GM12878 (cell line): ENCODE data around the gene COL19A1. TPM values are rescaled to one million over a fixed set of nuclear protein-coding genes. Genes with fewer than 3 reads are reported as not detected.

Experiments
- ATAC-seq: fragments of 200-7000 bp; cut with Tn5 transposase; 3 replicates; pipeline ENCODE4 v1.9.1; 2020; ENCODE audit warnings: mild to moderate bottlenecking, moderate library complexity
- BruUV-seq: library from RNA; stranded (reverse); fragments of 400-500 nt; replicated peaks from 2 replicates; lab custom pipeline; 2021; lab: Mats Ljungman, UMichigan
- CTCF ChIA-PET: fragments of 300-600 bp; sonication (Branson Sonifier 250); formaldehyde crosslinking; extraction: SDS; loops from one replicate; lab custom pipeline; 2021; ENCODE audit warnings: inconsistent platforms; lab: Yijun Ruan, JAX
- POLR2A ChIA-PET: fragments of 350-600 bp; formaldehyde crosslinking; extraction: SDS; loops from one replicate; lab custom pipeline; 2021; ENCODE audit warnings: inconsistent platforms; lab: Charles Lee
- RAD21 ChIA-PET: fragments of 300-600 bp; sonication (Branson Sonifier 250); formaldehyde crosslinking; loops from one replicate; lab custom pipeline; 2023; ENCODE audit warnings: antibody characterized with exemption; ENCODE audit not compliant: unreplicated experiment; lab: Charles Lee
- SMC1A ChIA-PET: fragments of 300-600 bp; sonication (Branson Sonifier 250); formaldehyde crosslinking; loops from one replicate; lab custom pipeline; 2023; ENCODE audit not compliant: unreplicated experiment, uncharacterized antibody; lab: Charles Lee
- DNase-seq: peaks from one replicate; pipeline ENCODE4 v3.0.0-alpha.2; 2011; ENCODE audit warnings: low read depth, low spot score
- FAIRE-seq: peaks from 3 replicates; lab custom pipeline; 2011; peaks lifted over from hg19 to GRCh38; lab: Jason Lieb, UNC
- H2AFZ ChIP-seq: 2 replicates; pipeline ENCODE4 v1.6.0; 2011; ENCODE audit warnings: low read depth, low read length, control low read depth; ENCODE audit not compliant: control insufficient read depth
- H3K27ac ChIP-seq: 2 replicates; pipeline ENCODE4 v1.5.1; 2011; ENCODE audit warnings: control low read depth; ENCODE audit not compliant: control insufficient read depth, insufficient read depth
- H3K27me3 ChIP-seq, 2 experiments: replicated peaks in 1 of 2; 2 replicates each; pipeline versions ENCODE4 v1.6.0 to v1.6.1; 2011; ENCODE audit warnings: low read length in 1 of 2; ENCODE audit not compliant: control insufficient read depth in 2 of 2, insufficient read depth in 2 of 2
- H3K36me3 ChIP-seq, 2 experiments: 2 replicates each; pipeline ENCODE4 v1.5.1; 2011; ENCODE audit warnings: low read length in 1 of 2; ENCODE audit not compliant: control insufficient read depth in 2 of 2, insufficient read depth in 2 of 2
- H3K4me1 ChIP-seq: 2 replicates; pipeline ENCODE4 v1.6.1; 2011; ENCODE audit warnings: mild to moderate bottlenecking, low read length, moderate library complexity, mixed read lengths; ENCODE audit not compliant: control insufficient read depth, insufficient read depth
- H3K4me2 ChIP-seq: 2 replicates; pipeline ENCODE4 v1.6.0; 2011; ENCODE audit warnings: control low read depth; ENCODE audit not compliant: control insufficient read depth, insufficient read depth
- H3K4me3 ChIP-seq: fragments of 200-600 bp; sonication (generic); 2 replicates; pipeline ENCODE4 v1.5.1; 2016
- H3K79me2 ChIP-seq: 2 replicates; pipeline ENCODE4 v1.6.0; 2011; ENCODE audit warnings: low read length; ENCODE audit not compliant: control insufficient read depth, insufficient read depth
- H3K9ac ChIP-seq: 2 replicates; pipeline ENCODE4 v1.8.0; 2011; ENCODE audit warnings: low read length, control low read depth, mixed read lengths; ENCODE audit not compliant: control insufficient read depth, insufficient read depth
- H3K9me3 ChIP-seq: replicated peaks from 3 replicates; pipeline ENCODE4 v1.5.1; 2011; ENCODE audit warnings: mild to moderate bottlenecking, low read length; ENCODE audit not compliant: control insufficient read depth, insufficient read depth
- H4K20me1 ChIP-seq: 2 replicates; pipeline ENCODE4 v1.6.0; 2011; ENCODE audit not compliant: control insufficient read depth, insufficient read depth
- ATF7 ChIP-seq: fragments of 450-650 bp; IDR thresholded peaks from 2 replicates; pipeline ENCODE4 v1.6.1; 2016; ENCODE audit warnings: low read depth, mild to moderate bottlenecking
- CREM ChIP-seq: IDR thresholded peaks from 2 replicates; pipeline ENCODE4 v1.6.1; 2014; ENCODE audit warnings: antibody characterized with exemption, low read depth
- EGR1 ChIP-seq, 2 experiments: IDR thresholded peaks; 1 replicate in 1 of 2; 2 replicates in 1 of 2; pipeline ENCODE4 v1.6.1; 2011 to 2012; ENCODE audit warnings: low read depth in 2 of 2, low read length in 2 of 2, borderline replicate concordance in 1 of 2, mild to moderate bottlenecking in 1 of 2, moderate library complexity in 1 of 2
- MEF2B ChIP-seq: fragments of 450-650 bp; IDR thresholded peaks from 2 replicates; pipeline ENCODE4 v1.6.1; 2018; ENCODE audit warnings: mild to moderate bottlenecking, moderate library complexity; ENCODE audit not compliant: partially characterized antibody, poor library complexity, severe bottlenecking
- NFXL1 ChIP-seq: fragments of 450-650 bp; IDR thresholded peaks from 2 replicates; pipeline ENCODE4 v1.6.1; 2017; ENCODE audit warnings: antibody characterized with exemption, mild to moderate bottlenecking, borderline replicate concordance
- NR2C1 ChIP-seq: fragments of 450-650 bp; IDR thresholded peaks from 2 replicates; pipeline ENCODE4 v1.6.1; 2017; ENCODE audit warnings: antibody characterized with exemption, mild to moderate bottlenecking, moderate library complexity
- SIN3A ChIP-seq: IDR thresholded peaks from 2 replicates; pipeline ENCODE4 v1.6.1; 2012; ENCODE audit warnings: low read depth, low read length, improper control_type of control experiment
- WGBS: methylation state at CpG from one replicate; pipeline ENCODE4 v1.1.6; 2016; ENCODE audit warnings: low lambda C conversion rate; ENCODE audit not compliant: insufficient replicate concordance, insufficient coverage; ENCODE audit errors: missing lambda C conversion rate; 5-methylcytosine and 5-hydroxymethylcytosine counted together
- in situ Hi-C: fragments of 300-500 bp; cut with MboI; formaldehyde crosslinking; loops from 9 replicates; pipeline ENCODE4 v1.14.3; 2018; ENCODE audit warnings: mixed read lengths
- intact Hi-C: fragments of 100-400 bp; cut with micrococcal nuclease; formaldehyde crosslinking; loops from one replicate; pipeline ENCODE4 v1.14.2; 2022; ENCODE audit not compliant: unreplicated experiment
- polyA plus RNA-seq, 11 experiments: library from polyadenylated mRNA; depleted of rRNA in 4 of 11; unstranded in 6 of 11; stranded (reverse) in 5 of 11; fragments of >200 nt; fragmentation: Nextera tagmentation in 4 of 11; fragmentation: Illumina TruSeq in 1 of 11; extraction: Ambion mirVana in 4 of 11; extraction: Trizol in 1 of 11; gene quantifications; 1 replicate in 1 of 11; 2 replicates in 10 of 11; pipeline versions ENCODE4 v1.2.1 to v1.2.3, GENCODE V29; 2011 to 2016; ENCODE audit warnings: inconsistent platforms in 2 of 11, missing spikeins in 2 of 11, low read depth in 1 of 11
- total RNA-seq, 4 experiments: library from RNA; depleted of rRNA in 3 of 4; stranded (reverse); fragments of >200 nt in 3 of 4; fragmentation: Illumina TruSeq in 1 of 4; extraction: Trizol in 1 of 4; gene quantifications; 2 replicates each; pipeline versions ENCODE4 v1.2.1 to v1.2.3, GENCODE V29; 2013 to 2021

The COL19A1 gene
- total and polyA plus RNA-seq, 10 of the 15 experiments (the other 5 are each of a cell fraction or from before 2014, with no cell fraction given) = 1.1 to 13.5 (median 4.1) TPM

- Histone ChIP-seq H3K9me3 (no peaks in the 10 kb centered on the region), H3K9ac (no peak overlapping the region), H4K20me1 (no peaks in the 10 kb centered on the region), H2AFZ (no peak overlapping the region), H3K27ac (no peak overlapping the region), H3K4me3 (no peak overlapping the region), H3K36me3 (peaks cover 0 to 4% of the 10 kb centered on the region in 2 experiments; a peak in 1 of 4 replicates), H3K27me3 (no peaks in the 10 kb centered on the region), H3K79me2 (no peaks in the 10 kb centered on the region), H3K4me1 (no peaks in the 10 kb centered on the region), H3K4me2 (no peak overlapping the region)
- ATAC-seq (no peak), FAIRE-seq (peak; percentile 35), DNase-seq (no peak)
- WGBS = 81% methylated on average over 6 of the region's 6 CpGs
- no peak for TF ChIP-seq NFXL1
- TF ChIP-seq NR2C1 = no peak
- no peak for TF ChIP-seq MEF2B
- no peak for TF ChIP-seq SIN3A
- no peak for TF ChIP-seq ATF7
- POLR2A ChIA-PET = no interaction called here
- CTCF ChIA-PET = no interaction called here
- in situ Hi-C loops = no loop called here
- SMC1A ChIA-PET = no interaction called here
- RAD21 ChIA-PET = no interaction called here
- BruUV-seq = no TSS peak
- intact Hi-C loops = no loop called here
Observed at GRCh38 chr6:70152786-70153185, 286.4 kb downstream of the COL19A1 start.

GRCh38 chr6:70157086-70157485, 290.7 kb downstream of the COL19A1 start:
- Histone ChIP-seq H4K20me1 (no peaks in the 10 kb centered on the region), H3K4me1 (no peaks in the 10 kb centered on the region), H3K27ac (no peak overlapping the region), H3K4me3 (no peak overlapping the region)
- no peak for ATAC-seq
- BruUV-seq = no TSS peak
- in situ Hi-C loops (no loop called here), intact Hi-C loops (no loop called here)
- RAD21 ChIA-PET = interaction anchor here (0.7 to 1.3 kb wide), 2 partner anchors 9 to 26 kb away, joined by 3 to 4 read pairs; no protein-coding TSS in a partner anchor
- no peak for DNase-seq
- 33% methylated on average over 1 of the region's 1 CpG for WGBS
- TF ChIP-seq EGR1 (IDR thresholded peaks at IDR 0.05; ENCODE audit: borderline replicate concordance in 1 of 2, low read depth in 2 of 2, low read length in 2 of 2) = no peak
- no peak for TF ChIP-seq ATF7
- no peak for TF ChIP-seq CREM
- TF ChIP-seq, all 136 proteins: peak for 0
- Histone ChIP-seq H3K79me2 (no peaks in the 10 kb centered on the region), H3K36me3 (no peaks in the 10 kb centered on the region), H2AFZ (no peak overlapping the region), H3K27me3 (no peaks in the 10 kb centered on the region), H3K9ac (no peak overlapping the region), H3K4me2 (no peak overlapping the region), H3K9me3 (no peaks in the 10 kb centered on the region)
- FAIRE-seq = no peak
- ChIA-PET SMC1A (interaction anchor here (0.6 to 1.6 kb wide), 5 partner anchors 8 to 223 kb away, joined by 3 to 6 read pairs (median 3); no protein-coding TSS in a partner anchor), CTCF (no interaction called here), POLR2A (no interaction called here)
